Neural progenitor cell (in vitro differentiated cells): ENCODE results near the gene ZNF468. TPM values are rescaled to one million over a fixed set of nuclear protein-coding genes. Genes with fewer than 3 reads are reported as not detected.
"Not testable (repeated sequence)": the region's sequence is repeated elsewhere in the genome, so short reads cannot be mapped to it uniquely, and the experiment has no call there.

Source experiments
- DNase-seq: peaks from one replicate; pipeline ENCODE4 v3.0.0-alpha.2; 2016; ENCODE audit warnings: low spot score
- H2AFZ ChIP-seq: fragments of 200-600 bp; sonication (generic); replicated peaks from 2 replicates; pipeline ENCODE4 v1.6.1; 2016; ENCODE audit warnings: antibody characterized with exemption
- H3F3A ChIP-seq: fragments of 200-600 bp; sonication (generic); 2 replicates; pipeline ENCODE4 v1.6.1; 2016; ENCODE audit warnings: antibody characterized with exemption, low read depth
- H3K27ac ChIP-seq: fragments of 200-600 bp; sonication (generic); 2 replicates; pipeline ENCODE4 v1.5.1; 2016; ENCODE audit warnings: mild to moderate bottlenecking
- H3K27me3 ChIP-seq: fragments of 200-600 bp; sonication (generic); 2 replicates; pipeline ENCODE4 v1.6.1; 2016; ENCODE audit warnings: mild to moderate bottlenecking, moderate library complexity
- H3K36me3 ChIP-seq: fragments of 200-600 bp; sonication (generic); 2 replicates; pipeline ENCODE4 v1.5.1; 2016
- H3K4me1 ChIP-seq: fragments of 200-600 bp; sonication (generic); 2 replicates; pipeline ENCODE4 v1.6.1; 2016; ENCODE audit warnings: mixed run types
- H3K4me2 ChIP-seq: fragments of 200-600 bp; sonication (generic); 2 replicates; pipeline ENCODE4 v1.6.1; 2016
- H3K4me3 ChIP-seq: fragments of 200-600 bp; sonication (generic); 2 replicates; pipeline ENCODE4 v1.5.1; 2016
- H3K79me2 ChIP-seq: fragments of 200-600 bp; sonication (generic); 2 replicates; pipeline ENCODE4 v1.6.1; 2016; ENCODE audit warnings: low read depth
- H3K9ac ChIP-seq: fragments of 200-600 bp; sonication (generic); 2 replicates; pipeline ENCODE4 v1.6.1; 2016
- H3K9me3 ChIP-seq: fragments of 200-600 bp; sonication (generic); 2 replicates; pipeline ENCODE4 v1.5.1; 2016; ENCODE audit warnings: low read depth
- H4K20me1 ChIP-seq: fragments of 200-600 bp; sonication (generic); 2 replicates; pipeline ENCODE4 v1.6.1; 2016; ENCODE audit warnings: low read depth
- H3K27ac Mint-ChIP-seq: 3 replicates; pipeline ENCODE4 v1.8.0; 2021; ENCODE audit warnings: mixed read lengths
- H3K27me3 Mint-ChIP-seq: 2 replicates; pipeline ENCODE4 v1.8.0; 2022; ENCODE audit warnings: low read depth, mild to moderate bottlenecking, inconsistent platforms, moderate library complexity, mixed read lengths; ENCODE audit not compliant: insufficient read depth
- H3K36me3 Mint-ChIP-seq: 3 replicates; pipeline ENCODE4 v1.8.0; 2021; ENCODE audit warnings: mixed read lengths
- H3K4me1 Mint-ChIP-seq: 3 replicates; pipeline ENCODE4 v1.8.0; 2021; ENCODE audit warnings: mixed read lengths
- H3K4me3 Mint-ChIP-seq: 3 replicates; pipeline ENCODE4 v1.8.0; 2021; ENCODE audit warnings: mild to moderate bottlenecking, moderate library complexity, mixed read lengths
- H3K9me3 Mint-ChIP-seq: 3 replicates; pipeline ENCODE4 v1.8.0; 2020; ENCODE audit warnings: mixed read lengths
- EZH2 ChIP-seq: fragments of 200-600 bp; sonication (generic); IDR thresholded peaks from 2 replicates; pipeline ENCODE4 v1.6.1; 2017; ENCODE audit warnings: antibody characterized with exemption, mild to moderate bottlenecking, moderate library complexity
- EZH2phosphoT487 ChIP-seq: fragments of 200-600 bp; sonication (generic); IDR thresholded peaks from 2 replicates; pipeline ENCODE4 v1.6.1; 2017; ENCODE audit warnings: antibody characterized with exemption
- total RNA-seq: library from RNA; depleted of rRNA; stranded (reverse); fragments of >200 nt; gene quantifications from 2 replicates; pipeline ENCODE4 v1.2.3, GENCODE V29; 2015; ENCODE audit warnings: low replicate concordance
- TF ChIP-seq, protein P1 (sequence below): fragments of 200-600 bp; sonication (generic); IDR thresholded peaks from 2 replicates; pipeline ENCODE4 v1.5.1; 2017; ENCODE audit warnings: antibody characterized with exemption, mild to moderate bottlenecking

Gene ZNF468
- 30.4 and 40.7 TPM in 2 replicates for total RNA-seq

- H3K36me3 ChIP-seq, H3K9ac ChIP-seq, H3K9me3 Mint-ChIP-seq, H3K27ac ChIP-seq, H3K9me3 ChIP-seq, H3K79me2 ChIP-seq, H3K27ac Mint-ChIP-seq, H3K4me1 Mint-ChIP-seq, H3K4me1 ChIP-seq, H3F3A ChIP-seq, H4K20me1 ChIP-seq, H3K27me3 Mint-ChIP-seq: not testable (repeated sequence)
- Histone ChIP-seq H2AFZ (peak within 1 kb of the TSS; percentile 93), H3K4me3 (peak within 1 kb of the TSS; percentile 78), H3K27me3 (peaks cover 19% of the 10 kb centered on the region), H3K4me2 (peak within 1 kb of the TSS; percentile 78)
- peak; percentile 73 for DNase-seq
- H3K4me3 Mint-ChIP-seq, result peak within 1 kb of the TSS; percentile 90
- H3K36me3 Mint-ChIP-seq, result peaks cover 17% of the 10 kb centered on the region
Observed at GRCh38 chr19:52857378-52858191, at the start of gene ZNF468. Gene ZNF468 (minus strand): TSS chr19:52857619. CDS start chr19:52854272, 3,347 bp downstream.

GRCh38 chr19:52904052-52904780, 46.8 kb upstream of the ZNF468 start:
- H3K9ac ChIP-seq, H4K20me1 ChIP-seq, H3K36me3 ChIP-seq, H3K79me2 ChIP-seq, H3K27me3 Mint-ChIP-seq, H3K4me1 Mint-ChIP-seq, H3K4me3 Mint-ChIP-seq, H3K27me3 ChIP-seq, H3K9me3 ChIP-seq, H3K4me1 ChIP-seq, H3F3A ChIP-seq, H3K27ac ChIP-seq, H3K4me2 ChIP-seq, H3K4me3 ChIP-seq, H3K27ac Mint-ChIP-seq, H2AFZ ChIP-seq: not testable (repeated sequence)
- DNase-seq, result peak; percentile 42
- H3K9me3 Mint-ChIP-seq, result peaks cover 10% of the 10 kb centered on the region
- peaks cover 25% of the 10 kb centered on the region for H3K36me3 Mint-ChIP-seq

GRCh38 chr19:52901842-52902241, 44.4 kb upstream of the ZNF468 start:
- Mint-ChIP-seq H3K27ac (no peak overlapping the region), H3K27me3 (no peaks in the 10 kb centered on the region), H3K4me1 (peaks cover 2% of the 10 kb centered on the region), H3K36me3 (peaks cover 13% of the 10 kb centered on the region), H3K4me3 (no peak overlapping the region), H3K9me3 (peaks cover 18% of the 10 kb centered on the region)
- Histone ChIP-seq H3F3A (peaks cover 20% of the 10 kb centered on the region), H3K4me1 (peaks cover 6% of the 10 kb centered on the region), H3K4me2 (no peak overlapping the region), H3K4me3 (no peak overlapping the region), H3K9ac (no peak overlapping the region), H4K20me1 (no peaks in the 10 kb centered on the region), H3K27ac (no peak overlapping the region), H3K36me3 (no peaks in the 10 kb centered on the region), H2AFZ (no peak overlapping the region), H3K27me3 (no peaks in the 10 kb centered on the region), H3K9me3 (no peaks in the 10 kb centered on the region), H3K79me2 (peaks cover 3% of the 10 kb centered on the region)
- DNase-seq, result no peak
- TF ChIP-seq EZH2phosphoT487 (no peak), EZH2 (no peak)
- TF ChIP-seq, protein P1, sequence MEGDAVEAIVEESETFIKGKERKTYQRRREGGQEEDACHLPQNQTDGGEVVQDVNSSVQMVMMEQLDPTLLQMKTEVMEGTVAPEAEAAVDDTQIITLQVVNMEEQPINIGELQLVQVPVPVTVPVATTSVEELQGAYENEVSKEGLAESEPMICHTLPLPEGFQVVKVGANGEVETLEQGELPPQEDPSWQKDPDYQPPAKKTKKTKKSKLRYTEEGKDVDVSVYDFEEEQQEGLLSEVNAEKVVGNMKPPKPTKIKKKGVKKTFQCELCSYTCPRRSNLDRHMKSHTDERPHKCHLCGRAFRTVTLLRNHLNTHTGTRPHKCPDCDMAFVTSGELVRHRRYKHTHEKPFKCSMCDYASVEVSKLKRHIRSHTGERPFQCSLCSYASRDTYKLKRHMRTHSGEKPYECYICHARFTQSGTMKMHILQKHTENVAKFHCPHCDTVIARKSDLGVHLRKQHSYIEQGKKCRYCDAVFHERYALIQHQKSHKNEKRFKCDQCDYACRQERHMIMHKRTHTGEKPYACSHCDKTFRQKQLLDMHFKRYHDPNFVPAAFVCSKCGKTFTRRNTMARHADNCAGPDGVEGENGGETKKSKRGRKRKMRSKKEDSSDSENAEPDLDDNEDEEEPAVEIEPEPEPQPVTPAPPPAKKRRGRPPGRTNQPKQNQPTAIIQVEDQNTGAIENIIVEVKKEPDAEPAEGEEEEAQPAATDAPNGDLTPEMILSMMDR, result no peak

GRCh38 chr19:52898596-52898995, 41.2 kb upstream of the ZNF468 start:
- H3K9me3 ChIP-seq, H3K27me3 ChIP-seq, H3K27ac ChIP-seq, H3K36me3 ChIP-seq, DNase-seq, H3K4me1 Mint-ChIP-seq, H3K9ac ChIP-seq, H3K27me3 Mint-ChIP-seq, H3K4me3 ChIP-seq: not testable (repeated sequence)
- H3K4me1 ChIP-seq, result peaks cover 13% of the 10 kb centered on the region
- H3K27ac Mint-ChIP-seq, result peak overlapping the region; percentile 33
- peaks cover 26% of the 10 kb centered on the region for H3K9me3 Mint-ChIP-seq
- H3F3A ChIP-seq, result peaks cover 18% of the 10 kb centered on the region
- H2AFZ ChIP-seq, result peak overlapping the region; percentile 80
- peaks cover 10% of the 10 kb centered on the region for H4K20me1 ChIP-seq
- H3K36me3 Mint-ChIP-seq, result peaks cover 13% of the 10 kb centered on the region
- peak overlapping the region; percentile 91 for H3K4me2 ChIP-seq
- peaks cover 35% of the 10 kb centered on the region for H3K79me2 ChIP-seq
- H3K4me3 Mint-ChIP-seq, result peak overlapping the region; percentile 94
